ENCODE measurements around the gene IFIT1B.
A peak's percentile ranks its signal among the peaks of the same experiment; 100 is the strongest.

The IFIT1B gene

DNA sequence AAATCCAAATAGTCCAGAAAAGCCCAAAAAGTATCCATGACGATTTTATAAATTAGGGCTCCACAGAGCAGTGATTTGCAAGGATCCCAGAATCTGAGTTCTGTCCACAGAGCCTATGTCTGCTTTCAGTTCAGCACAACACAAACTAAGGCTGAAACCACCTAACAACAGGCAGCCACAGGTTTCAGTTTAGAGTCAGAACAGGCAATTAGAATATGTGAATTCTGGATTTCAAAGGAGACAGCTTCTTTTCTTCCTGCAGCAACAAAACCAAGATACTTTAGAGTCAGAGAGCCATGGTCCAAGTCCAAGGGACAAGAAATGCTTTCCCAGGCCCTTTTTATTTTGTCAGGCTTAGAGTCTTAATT, 26.5 kb upstream of the IFIT1B start:
- H3K18ac ChIP-seq (ENCODE audit: low read length): peak overlapping the region; percentile 83
- H4K5ac ChIP-seq (ENCODE audit: low read length): peak overlapping the region; percentile 59
- peaks cover 18% of the 10 kb centered on the region for H3K4me1 ChIP-seq (ENCODE audit: control insufficient read depth, low read depth, low read length)
- no peak overlapping the region for H3K4me2 ChIP-seq (ENCODE audit: low read length)
- H3K4ac ChIP-seq (ENCODE audit: low read depth, low read length): no peak overlapping the region
- no peak for DNase-seq
- no CpG with 5 or more reads among the region's 1 CpG for WGBS (ENCODE audit: extremely low coverage, insufficient coverage, low lambda C conversion rate)
- H2BK120ac ChIP-seq (ENCODE audit: low read depth, low read length): no peak overlapping the region
- H3K4me3 ChIP-seq (ENCODE audit: low read length): no peak overlapping the region
- H2AK5ac ChIP-seq (ENCODE audit: low read length): no peak overlapping the region
- H3K79me2 ChIP-seq (ENCODE audit: control insufficient read depth, insufficient read depth, low read length): no peaks in the 10 kb centered on the region
- peak overlapping the region; percentile 19 for H2BK5ac ChIP-seq (ENCODE audit: low read length)
- peak overlapping the region; percentile 89 for H2BK15ac ChIP-seq (replicated peaks; ENCODE audit: low read depth)
- no peaks in the 10 kb centered on the region for H3K79me1 ChIP-seq (ENCODE audit: low read length)
- H3K23ac ChIP-seq (ENCODE audit: low read length): no peak overlapping the region
- no peak overlapping the region for H4K8ac ChIP-seq (ENCODE audit: low read depth, low read length)
- no peaks in the 10 kb centered on the region for H3K27me3 ChIP-seq (ENCODE audit: insufficient read depth, low read length, poor library complexity)
- H3K56ac ChIP-seq (ENCODE audit: low read length): no peak overlapping the region
- H3K9ac ChIP-seq (ENCODE audit: low read length): peak overlapping the region; percentile 41
- H3K36me3 ChIP-seq (ENCODE audit: control insufficient read depth, insufficient read depth, low read length): no peaks in the 10 kb centered on the region
- H3K27ac ChIP-seq (ENCODE audit: low read depth, low read length): no peak overlapping the region

DNA sequence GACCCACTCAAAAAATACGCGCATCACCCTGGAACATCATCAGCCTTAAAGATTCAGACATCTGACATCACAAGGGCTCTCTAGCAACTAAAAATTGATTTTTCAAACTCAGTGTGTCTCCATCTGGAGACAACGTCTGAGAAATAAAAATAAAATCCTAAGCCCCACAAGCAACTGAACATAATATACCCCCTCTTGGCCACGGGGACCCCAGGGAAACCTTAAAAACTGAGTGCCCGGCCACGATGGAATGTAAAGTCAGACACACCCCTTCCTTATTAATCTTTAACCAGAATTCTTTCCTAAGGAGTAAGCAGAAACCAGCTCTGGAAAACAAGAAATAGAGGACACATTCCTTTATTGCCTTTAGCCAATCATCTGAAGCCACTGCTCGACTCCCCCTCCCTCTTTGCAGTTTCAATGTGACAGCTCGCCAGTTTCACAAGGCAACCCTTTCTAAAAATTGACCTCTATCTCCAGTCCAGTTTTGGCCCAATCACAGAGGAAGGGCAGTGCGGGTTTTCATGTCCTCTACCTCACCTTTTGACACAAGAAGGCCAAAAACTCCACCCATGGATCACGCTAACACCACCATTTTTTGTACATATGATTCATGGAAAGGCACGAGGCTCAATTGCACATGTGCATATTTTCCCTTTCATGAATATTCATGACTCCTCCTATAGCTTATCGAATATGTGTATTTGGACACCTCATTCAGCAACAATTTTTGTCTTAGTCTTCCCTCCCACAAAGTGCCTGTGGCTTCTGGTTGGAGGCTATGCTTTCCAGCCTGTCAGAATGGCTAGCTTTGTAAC, 25.9 kb upstream of the IFIT1B start:
- no peak overlapping the region for H2BK120ac ChIP-seq (ENCODE audit: low read depth, low read length)
- no peak overlapping the region for H3K4ac ChIP-seq (ENCODE audit: low read depth, low read length)
- no peak overlapping the region for H3K4me2 ChIP-seq (ENCODE audit: low read length)
- no peaks in the 10 kb centered on the region for H3K79me2 ChIP-seq (ENCODE audit: control insufficient read depth, insufficient read depth, low read length)
- DNase-seq: peak; percentile 54
- peak overlapping the region; percentile 18 for H3K56ac ChIP-seq (ENCODE audit: low read length)
- H3K27ac ChIP-seq (ENCODE audit: low read depth, low read length): no peak overlapping the region
- no peak overlapping the region for H3K23ac ChIP-seq (ENCODE audit: low read length)
- H3K36me3 ChIP-seq (ENCODE audit: control insufficient read depth, insufficient read depth, low read length): no peaks in the 10 kb centered on the region
- H3K9ac ChIP-seq (ENCODE audit: low read length): no peak overlapping the region
- H2AK5ac ChIP-seq (ENCODE audit: low read length): no peak overlapping the region
- WGBS (ENCODE audit: extremely low coverage, insufficient coverage, low lambda C conversion rate): no CpG with 5 or more reads among the region's 12 CpGs
- H3K4me3 ChIP-seq (ENCODE audit: low read length): no peak overlapping the region
- no peak overlapping the region for H4K5ac ChIP-seq (ENCODE audit: low read length)
- peak overlapping the region; percentile 61 for H2BK15ac ChIP-seq (replicated peaks; ENCODE audit: low read depth)
- no peak overlapping the region for H4K8ac ChIP-seq (ENCODE audit: low read depth, low read length)
- peak overlapping the region; percentile 83 for H3K18ac ChIP-seq (ENCODE audit: low read length)
- H3K79me1 ChIP-seq (ENCODE audit: low read length): no peaks in the 10 kb centered on the region
- no peaks in the 10 kb centered on the region for H3K27me3 ChIP-seq (ENCODE audit: insufficient read depth, low read length, poor library complexity)
- H2BK5ac ChIP-seq (ENCODE audit: low read length): no peak overlapping the region
- peaks cover 16% of the 10 kb centered on the region for H3K4me1 ChIP-seq (ENCODE audit: control insufficient read depth, low read depth, low read length)

GRCh38 chr10:89352802-89353201, 25.1 kb upstream of the IFIT1B start:
- H4K8ac ChIP-seq (ENCODE audit: low read depth, low read length): no peak overlapping the region
- no CpG with 5 or more reads among the region's 4 CpGs for WGBS (ENCODE audit: extremely low coverage, insufficient coverage, low lambda C conversion rate)
- H3K79me1 ChIP-seq (ENCODE audit: low read length): no peaks in the 10 kb centered on the region
- peak overlapping the region; percentile 76 for H3K4ac ChIP-seq (ENCODE audit: low read depth, low read length)
- H3K36me3 ChIP-seq (ENCODE audit: control insufficient read depth, insufficient read depth, low read length): no peaks in the 10 kb centered on the region
- no peak overlapping the region for H2AK5ac ChIP-seq (ENCODE audit: low read length)
- H3K27ac ChIP-seq (ENCODE audit: low read depth, low read length): no peak overlapping the region
- no peak overlapping the region for H3K9ac ChIP-seq (ENCODE audit: low read length)
- H4K5ac ChIP-seq (ENCODE audit: low read length): no peak overlapping the region
- H3K18ac ChIP-seq (ENCODE audit: low read length): peak overlapping the region; percentile 3
- H3K23ac ChIP-seq (ENCODE audit: low read length): no peak overlapping the region
- H3K27me3 ChIP-seq (ENCODE audit: insufficient read depth, low read length, poor library complexity): no peaks in the 10 kb centered on the region
- H2BK15ac ChIP-seq (replicated peaks; ENCODE audit: low read depth): no peak overlapping the region
- DNase-seq: no peak
- no peak overlapping the region for H2BK120ac ChIP-seq (ENCODE audit: low read depth, low read length)
- H2BK5ac ChIP-seq (ENCODE audit: low read length): no peak overlapping the region
- H3K56ac ChIP-seq (ENCODE audit: low read length): no peak overlapping the region
- H3K79me2 ChIP-seq (ENCODE audit: control insufficient read depth, insufficient read depth, low read length): no peaks in the 10 kb centered on the region
- no peak overlapping the region for H3K4me3 ChIP-seq (ENCODE audit: low read length)
- no peak overlapping the region for H3K4me2 ChIP-seq (ENCODE audit: low read length)
- H3K4me1 ChIP-seq (ENCODE audit: control insufficient read depth, low read depth, low read length): peaks cover 11% of the 10 kb centered on the region

- Histone ChIP-seq H3K56ac (ENCODE audit: low read length) (no peak overlapping the region), H4K5ac (ENCODE audit: low read length) (no peak overlapping the region), H3K4ac (ENCODE audit: low read depth, low read length) (no peak overlapping the region), H3K4me1 (ENCODE audit: control insufficient read depth, low read depth, low read length) (no peaks in the 10 kb centered on the region), H3K79me2 (ENCODE audit: control insufficient read depth, insufficient read depth, low read length) (no peaks in the 10 kb centered on the region), H2BK120ac (ENCODE audit: low read depth, low read length) (no peak overlapping the region), H3K4me2 (ENCODE audit: low read length) (no peak overlapping the region), H4K8ac (ENCODE audit: low read depth, low read length) (no peak overlapping the region), H3K4me3 (ENCODE audit: low read length) (no peak overlapping the region), H3K27ac (ENCODE audit: low read depth, low read length) (no peak overlapping the region), H3K36me3 (ENCODE audit: control insufficient read depth, insufficient read depth, low read length) (no peaks in the 10 kb centered on the region), H3K27me3 (ENCODE audit: insufficient read depth, low read length, poor library complexity) (no peaks in the 10 kb centered on the region), H2BK15ac (replicated peaks; ENCODE audit: low read depth) (no peak overlapping the region), H3K9ac (ENCODE audit: low read length) (no peak overlapping the region), H2BK5ac (ENCODE audit: low read length) (no peak overlapping the region), H2AK5ac (ENCODE audit: low read length) (no peak overlapping the region), H3K23ac (ENCODE audit: low read length) (no peak overlapping the region), H3K18ac (ENCODE audit: low read length) (no peak overlapping the region), H3K79me1 (ENCODE audit: low read length) (no peaks in the 10 kb centered on the region)
- WGBS (ENCODE audit: extremely low coverage, insufficient coverage, low lambda C conversion rate): no CpG with 5 or more reads among the region's 2 CpGs
- no peak for DNase-seq
Measured at GRCh38 chr10:89355394-89355931, 22.4 kb upstream of the IFIT1B start.

DNA sequence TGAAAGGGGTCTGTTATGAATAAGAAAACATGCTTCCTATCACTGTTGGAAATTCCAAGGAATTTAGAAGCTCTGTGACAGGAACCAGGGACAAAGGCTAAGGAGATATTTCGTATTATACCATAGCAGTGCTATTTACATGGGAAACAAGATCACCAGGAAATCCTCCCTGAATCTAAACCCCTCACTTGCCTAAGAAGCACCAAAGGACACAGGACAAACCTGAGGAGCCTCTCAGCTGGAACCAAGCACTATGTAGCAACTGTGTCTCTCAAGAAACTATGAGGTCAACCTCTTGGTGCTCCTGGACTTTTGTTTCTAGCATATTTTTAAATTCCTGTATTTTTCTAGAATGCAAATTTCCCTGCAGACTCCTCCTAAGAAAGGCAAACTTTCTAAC, 20.8 kb upstream of the IFIT1B start:
- no CpG with 5 or more reads among the region's 1 CpG for WGBS (ENCODE audit: extremely low coverage, insufficient coverage, low lambda C conversion rate)
- Histone ChIP-seq H2BK15ac (replicated peaks; ENCODE audit: low read depth) (no peak overlapping the region), H3K36me3 (ENCODE audit: control insufficient read depth, insufficient read depth, low read length) (no peaks in the 10 kb centered on the region), H2BK120ac (ENCODE audit: low read depth, low read length) (no peak overlapping the region), H3K79me1 (ENCODE audit: low read length) (no peaks in the 10 kb centered on the region), H3K18ac (ENCODE audit: low read length) (no peak overlapping the region), H3K27ac (ENCODE audit: low read depth, low read length) (no peak overlapping the region), H2BK5ac (ENCODE audit: low read length) (no peak overlapping the region), H3K4me2 (ENCODE audit: low read length) (no peak overlapping the region), H3K4me3 (ENCODE audit: low read length) (no peak overlapping the region), H2AK5ac (ENCODE audit: low read length) (no peak overlapping the region), H3K9ac (ENCODE audit: low read length) (no peak overlapping the region), H3K27me3 (ENCODE audit: insufficient read depth, low read length, poor library complexity) (no peaks in the 10 kb centered on the region), H4K5ac (ENCODE audit: low read length) (no peak overlapping the region), H3K4me1 (ENCODE audit: control insufficient read depth, low read depth, low read length) (no peaks in the 10 kb centered on the region), H3K23ac (ENCODE audit: low read length) (no peak overlapping the region), H4K8ac (ENCODE audit: low read depth, low read length) (no peak overlapping the region), H3K4ac (ENCODE audit: low read depth, low read length) (no peak overlapping the region), H3K56ac (ENCODE audit: low read length) (no peak overlapping the region), H3K79me2 (ENCODE audit: control insufficient read depth, insufficient read depth, low read length) (no peaks in the 10 kb centered on the region)
- DNase-seq: no peak

Data from mesendoderm (in vitro differentiated cells).